ENCODE results near the gene RASSF6. TPM values are rescaled to one million over a fixed set of nuclear protein-coding genes. Genes with fewer than 3 reads are reported as not detected.

The RASSF6 gene
- total RNA-seq, 2 donors from 2014 or later, result 6.2 to 17.5 TPM

GRCh38 chr4:73586040-73586439 is 34.2 kb downstream of the RASSF6 start:
- TF ChIP-seq, protein P1, sequence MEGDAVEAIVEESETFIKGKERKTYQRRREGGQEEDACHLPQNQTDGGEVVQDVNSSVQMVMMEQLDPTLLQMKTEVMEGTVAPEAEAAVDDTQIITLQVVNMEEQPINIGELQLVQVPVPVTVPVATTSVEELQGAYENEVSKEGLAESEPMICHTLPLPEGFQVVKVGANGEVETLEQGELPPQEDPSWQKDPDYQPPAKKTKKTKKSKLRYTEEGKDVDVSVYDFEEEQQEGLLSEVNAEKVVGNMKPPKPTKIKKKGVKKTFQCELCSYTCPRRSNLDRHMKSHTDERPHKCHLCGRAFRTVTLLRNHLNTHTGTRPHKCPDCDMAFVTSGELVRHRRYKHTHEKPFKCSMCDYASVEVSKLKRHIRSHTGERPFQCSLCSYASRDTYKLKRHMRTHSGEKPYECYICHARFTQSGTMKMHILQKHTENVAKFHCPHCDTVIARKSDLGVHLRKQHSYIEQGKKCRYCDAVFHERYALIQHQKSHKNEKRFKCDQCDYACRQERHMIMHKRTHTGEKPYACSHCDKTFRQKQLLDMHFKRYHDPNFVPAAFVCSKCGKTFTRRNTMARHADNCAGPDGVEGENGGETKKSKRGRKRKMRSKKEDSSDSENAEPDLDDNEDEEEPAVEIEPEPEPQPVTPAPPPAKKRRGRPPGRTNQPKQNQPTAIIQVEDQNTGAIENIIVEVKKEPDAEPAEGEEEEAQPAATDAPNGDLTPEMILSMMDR (IDR thresholded peaks at IDR 0.05), result no peak
- TF ChIP-seq POLR2AphosphoS5 (IDR thresholded peaks at IDR 0.05), result no peak
- no peak for TF ChIP-seq POLR2A (IDR thresholded peaks at IDR 0.05)
- no peaks in the 10 kb centered on the region for H3K9me3 ChIP-seq
- H3K27ac ChIP-seq, result no peak overlapping the region
- H3K36me3 ChIP-seq, result no peaks in the 10 kb centered on the region
- WGBS, result 92% methylated on average over 1 of the region's 1 CpG
- no peak for DNase-seq (ENCODE audit: low spot score)
- H3K27me3 ChIP-seq (replicated peaks; ENCODE audit: insufficient read depth), result no peaks in the 10 kb centered on the region
- peaks cover 4% of the 10 kb centered on the region for H3K4me1 ChIP-seq (replicated peaks)
- H3K4me3 ChIP-seq, result no peak overlapping the region
- intact Hi-C loops (cut with DNase I), result loop anchor here (10.0 kb wide), 1 partner anchor 559 kb away; no protein-coding TSS in a partner anchor

DNA sequence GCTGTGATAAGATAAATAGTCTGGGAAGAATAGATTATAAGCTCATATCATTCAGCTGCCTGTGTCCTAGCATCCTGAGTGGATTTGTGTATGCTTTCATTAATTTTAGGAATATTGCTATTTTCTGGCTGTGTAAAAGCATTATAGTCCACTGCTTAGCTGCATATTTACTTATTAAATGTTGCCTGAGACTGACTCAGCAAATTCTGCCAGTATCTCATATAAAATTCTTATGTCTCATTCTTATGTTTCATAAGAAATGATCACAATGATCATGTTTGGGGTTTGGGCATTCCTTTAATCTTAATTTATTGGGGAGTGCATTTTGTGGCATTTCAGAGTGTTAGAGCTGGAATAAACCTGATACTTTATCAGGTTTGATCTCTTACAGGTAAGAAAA is 34.9 kb downstream of the RASSF6 start:
- intact Hi-C loops (cut with DNase I), result loop anchor here (10.0 kb wide), 1 partner anchor 559 kb away; no protein-coding TSS in a partner anchor
- Histone ChIP-seq H3K9me3 (no peaks in the 10 kb centered on the region), H3K4me3 (no peak overlapping the region), H3K4me1 (replicated peaks) (peaks cover 4% of the 10 kb centered on the region), H3K27ac (no peak overlapping the region), H3K27me3 (replicated peaks; ENCODE audit: insufficient read depth) (no peaks in the 10 kb centered on the region), H3K36me3 (no peaks in the 10 kb centered on the region)
- no peak for DNase-seq (ENCODE audit: low spot score)
- TF ChIP-seq POLR2A (IDR thresholded peaks at IDR 0.05) (no peak), POLR2AphosphoS5 (IDR thresholded peaks at IDR 0.05) (no peak)
- TF ChIP-seq, protein P1 (IDR thresholded peaks at IDR 0.05), result no peak

- peak overlapping the region; percentile 57 to 61 for H3K27ac ChIP-seq
- no peaks in the 10 kb centered on the region for H3K9me3 ChIP-seq
- peak; percentile 67 for DNase-seq (ENCODE audit: low spot score)
- peaks cover 4% of the 10 kb centered on the region for H3K4me1 ChIP-seq (replicated peaks)
- H3K4me3 ChIP-seq, result no peak overlapping the region
- WGBS, result 39% methylated on average over 2 of the region's 2 CpGs
- intact Hi-C loops (cut with DNase I), result loop anchor here (10.0 kb wide), 1 partner anchor 561 kb away; no protein-coding TSS in a partner anchor
- no peaks in the 10 kb centered on the region for H3K27me3 ChIP-seq (replicated peaks; ENCODE audit: insufficient read depth)
- no peak for TF ChIP-seq POLR2A (IDR thresholded peaks at IDR 0.05)
- TF ChIP-seq POLR2AphosphoS5 (IDR thresholded peaks at IDR 0.05), result peak; percentile 85
- H3K36me3 ChIP-seq, result no peaks in the 10 kb centered on the region
These were observed 36.6 kb downstream of the RASSF6 start for GRCh38 chr4:73583666-73584065.

DNA sequence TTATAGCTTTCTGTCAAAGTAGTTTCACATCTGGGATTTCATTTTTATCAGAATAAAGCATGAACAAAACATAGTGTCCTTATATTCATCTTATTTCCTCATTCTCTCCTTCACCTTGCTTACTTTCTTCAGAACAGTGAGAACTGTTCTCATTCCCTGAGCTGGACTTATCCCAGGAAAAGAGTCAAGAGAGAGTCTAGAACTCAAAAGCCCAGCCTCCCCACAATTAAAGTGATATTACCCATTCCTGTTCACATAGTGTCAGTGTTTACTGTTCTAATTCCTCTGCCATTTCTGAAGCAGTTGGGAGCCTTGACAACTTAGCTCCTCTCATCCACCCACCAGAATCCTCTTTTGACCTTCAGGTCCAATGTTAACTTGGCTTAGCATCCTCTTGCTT is 42.9 kb downstream of the RASSF6 start:
- intact Hi-C loops (cut with DNase I), result no loop called here
- Histone ChIP-seq H3K27me3 (replicated peaks; ENCODE audit: insufficient read depth) (no peaks in the 10 kb centered on the region), H3K4me1 (replicated peaks) (no peaks in the 10 kb centered on the region), H3K4me3 (no peak overlapping the region), H3K9me3 (no peaks in the 10 kb centered on the region), H3K36me3 (no peaks in the 10 kb centered on the region), H3K27ac (no peak overlapping the region)
- no peak for DNase-seq (ENCODE audit: low spot score)
- TF ChIP-seq, protein P1 (IDR thresholded peaks at IDR 0.05), result no peak
- TF ChIP-seq POLR2AphosphoS5 (IDR thresholded peaks at IDR 0.05), result no peak
- no peak for TF ChIP-seq POLR2A (IDR thresholded peaks at IDR 0.05)

- Histone ChIP-seq H3K36me3 (no peaks in the 10 kb centered on the region), H3K9me3 (no peaks in the 10 kb centered on the region), H3K4me3 (no peak overlapping the region), H3K4me1 (replicated peaks) (no peaks in the 10 kb centered on the region), H3K27me3 (replicated peaks; ENCODE audit: insufficient read depth) (no peaks in the 10 kb centered on the region), H3K27ac (no peak overlapping the region)
- TF ChIP-seq POLR2AphosphoS5 (IDR thresholded peaks at IDR 0.05), result no peak
- TF ChIP-seq, protein P1 (IDR thresholded peaks at IDR 0.05), result no peak
- no peak for TF ChIP-seq POLR2A (IDR thresholded peaks at IDR 0.05)
- 83% methylated on average over 3 of the region's 3 CpGs for WGBS
- intact Hi-C loops (cut with DNase I), result no loop called here
- DNase-seq (ENCODE audit: low spot score), result no peak
These were observed 43.9 kb downstream of the RASSF6 start for GRCh38 chr4:73576381-73576780.
